Kidney glomerular epithelial cell (primary cell): ENCODE measurements around the gene TMEM175.
"Not testable (repeated sequence)": the region's sequence is repeated elsewhere in the genome, so short reads cannot be mapped to it uniquely, and the experiment has no call there.

Experiments used
- DNase-seq: peaks from one replicate; lab custom pipeline; 2025; lab: John Stamatoyannopoulos, UW

The TMEM175 gene

DNA sequence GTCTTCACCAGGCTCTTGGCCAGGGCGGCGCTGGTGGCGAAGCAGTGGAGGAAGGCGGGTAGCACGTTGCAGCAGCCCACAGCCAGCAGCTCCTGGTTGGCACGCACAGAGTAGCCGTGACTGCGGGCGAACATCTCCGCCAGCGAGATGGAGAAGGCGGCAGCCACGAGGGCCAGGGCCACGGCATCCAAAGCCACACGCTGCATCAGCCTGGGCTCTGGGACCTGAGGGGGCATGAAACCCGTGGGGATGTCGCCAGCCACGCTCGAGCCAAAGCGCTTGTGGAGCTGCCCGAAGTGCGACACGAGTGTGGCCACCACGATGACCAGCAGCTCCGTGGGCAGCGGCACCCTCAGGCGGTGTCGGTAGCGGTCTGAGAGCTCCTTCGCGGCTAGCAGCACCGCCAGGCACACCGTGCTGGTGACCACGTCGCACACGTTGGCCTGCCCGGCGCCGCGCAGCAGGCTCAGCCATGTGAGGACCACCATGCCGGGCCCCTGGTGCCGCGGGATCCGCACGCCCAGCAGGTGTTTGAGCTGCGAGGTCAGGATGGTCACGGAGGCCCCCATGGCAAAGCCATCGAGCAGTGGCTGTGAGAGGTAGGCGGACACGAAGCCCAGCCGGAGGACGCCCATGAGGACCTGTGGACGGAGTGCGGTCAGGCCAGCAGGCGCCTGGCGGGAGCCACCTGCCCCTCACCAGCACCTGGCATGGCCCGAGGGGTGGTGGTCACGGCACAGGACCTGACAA is 57.6 kb downstream of the TMEM175 start:
- no peak for DNase-seq

DNA sequence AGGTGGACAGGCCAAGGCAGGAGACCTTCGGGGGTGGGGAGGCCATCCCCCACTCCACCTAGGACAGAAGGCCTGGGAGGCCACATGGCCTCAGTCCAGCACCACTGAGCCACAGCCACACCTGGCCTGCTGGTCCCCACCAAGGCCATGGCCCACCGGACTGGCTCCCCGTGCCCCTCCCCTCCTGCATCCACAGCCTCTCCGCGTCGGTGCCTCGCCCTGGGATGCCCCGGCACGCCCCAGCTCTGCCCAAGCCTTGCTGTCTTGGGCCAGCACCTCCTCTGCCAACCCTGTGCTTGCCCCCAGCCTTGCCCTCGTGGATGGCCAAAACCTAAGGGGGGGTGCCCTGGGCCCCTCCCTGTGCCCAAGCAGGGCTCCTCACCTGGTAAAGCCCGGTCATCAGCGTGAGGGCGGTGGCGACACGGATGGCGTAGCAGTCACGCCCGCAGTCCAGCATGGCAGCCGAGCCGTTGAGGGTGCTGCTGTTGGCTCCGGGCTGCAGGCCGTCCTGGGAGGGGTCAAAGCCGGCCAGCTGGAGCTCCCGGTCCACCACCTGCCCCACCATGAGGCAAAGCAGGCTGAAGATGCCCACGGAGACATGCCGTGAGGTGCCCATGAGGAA is 58.6 kb downstream of the TMEM175 start:
- DNase-seq = no peak

DNA sequence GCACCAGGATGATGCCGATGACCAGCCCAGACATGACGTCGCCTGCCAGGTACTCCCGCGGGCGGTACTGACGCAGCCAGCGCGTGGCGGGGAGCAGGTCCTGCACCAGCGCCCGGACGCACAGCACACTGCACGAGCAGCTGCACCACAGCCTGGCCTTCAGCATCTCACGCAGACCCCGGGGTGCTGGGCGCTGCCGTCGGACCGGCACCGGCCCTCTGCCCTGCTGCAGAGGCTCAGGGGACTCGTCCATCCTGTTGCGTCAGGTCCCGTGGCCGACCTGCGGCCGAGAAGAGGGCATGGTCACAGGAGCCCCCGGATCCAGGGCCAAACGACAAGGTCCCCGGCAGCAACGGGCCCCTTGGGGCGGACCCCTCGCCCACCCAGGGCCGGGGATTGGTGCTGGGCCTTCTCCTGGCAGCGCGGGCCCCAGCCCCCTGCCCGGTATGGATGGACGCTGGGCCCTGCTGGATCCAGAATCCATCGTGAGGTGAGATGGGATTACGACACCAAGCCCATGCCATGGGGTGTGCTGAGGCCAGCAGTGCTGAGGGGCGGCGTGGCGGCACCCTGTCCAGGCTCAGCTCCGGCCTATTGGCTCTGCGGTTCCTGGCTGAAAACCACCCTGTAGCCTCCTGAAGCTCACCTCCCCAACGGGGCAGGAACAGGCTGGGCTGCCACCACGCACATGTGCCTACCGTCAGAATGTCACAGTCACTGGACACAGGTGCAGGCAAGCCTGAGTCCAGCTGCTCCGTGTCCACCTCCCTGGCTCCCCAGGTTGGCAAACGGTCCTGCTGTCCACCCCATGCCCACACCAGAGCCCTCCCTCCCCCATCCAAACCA is 59.4 kb downstream of the TMEM175 start:
- DNase-seq = no peak

DNA sequence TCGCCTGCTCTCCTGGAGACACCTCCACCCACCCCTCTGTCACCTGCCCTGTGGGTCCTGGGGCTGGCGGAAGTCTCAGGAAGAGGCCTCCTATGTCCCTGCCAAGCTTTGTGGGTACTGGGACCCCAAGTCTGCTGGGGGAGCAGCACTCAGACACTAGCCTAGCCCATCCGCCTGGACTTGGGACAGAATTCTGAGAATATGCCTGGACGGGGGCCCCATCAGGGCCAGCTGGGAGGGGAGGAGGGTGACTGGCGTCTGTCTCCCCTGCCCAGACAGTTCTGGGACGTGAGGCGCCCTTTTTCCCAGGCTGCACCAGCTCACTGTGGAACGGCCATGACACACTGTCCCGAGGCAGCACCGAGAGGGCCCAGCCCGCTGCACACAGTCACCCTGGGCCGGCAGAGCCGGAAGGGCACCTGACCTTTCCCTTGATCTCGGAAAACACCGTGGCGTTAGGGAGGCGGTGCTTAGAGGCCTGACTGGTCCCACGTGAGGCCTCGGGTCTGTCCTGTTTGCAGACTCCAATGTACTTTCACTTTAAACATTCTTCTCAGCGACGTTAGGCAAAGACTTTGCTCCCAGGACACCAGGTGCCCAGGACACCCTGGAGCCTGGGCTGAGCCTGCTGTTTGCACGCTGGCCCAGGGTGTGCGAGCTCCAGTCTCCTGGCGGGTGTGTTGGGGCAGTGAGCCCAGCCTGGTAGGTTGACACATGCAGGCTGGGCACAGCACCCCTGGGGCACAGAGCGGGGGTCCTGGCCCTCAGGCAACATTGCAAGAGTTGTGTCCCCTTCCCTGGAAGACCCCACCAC is 60.2 kb downstream of the TMEM175 start:
- peak; percentile 53 for DNase-seq

DNA sequence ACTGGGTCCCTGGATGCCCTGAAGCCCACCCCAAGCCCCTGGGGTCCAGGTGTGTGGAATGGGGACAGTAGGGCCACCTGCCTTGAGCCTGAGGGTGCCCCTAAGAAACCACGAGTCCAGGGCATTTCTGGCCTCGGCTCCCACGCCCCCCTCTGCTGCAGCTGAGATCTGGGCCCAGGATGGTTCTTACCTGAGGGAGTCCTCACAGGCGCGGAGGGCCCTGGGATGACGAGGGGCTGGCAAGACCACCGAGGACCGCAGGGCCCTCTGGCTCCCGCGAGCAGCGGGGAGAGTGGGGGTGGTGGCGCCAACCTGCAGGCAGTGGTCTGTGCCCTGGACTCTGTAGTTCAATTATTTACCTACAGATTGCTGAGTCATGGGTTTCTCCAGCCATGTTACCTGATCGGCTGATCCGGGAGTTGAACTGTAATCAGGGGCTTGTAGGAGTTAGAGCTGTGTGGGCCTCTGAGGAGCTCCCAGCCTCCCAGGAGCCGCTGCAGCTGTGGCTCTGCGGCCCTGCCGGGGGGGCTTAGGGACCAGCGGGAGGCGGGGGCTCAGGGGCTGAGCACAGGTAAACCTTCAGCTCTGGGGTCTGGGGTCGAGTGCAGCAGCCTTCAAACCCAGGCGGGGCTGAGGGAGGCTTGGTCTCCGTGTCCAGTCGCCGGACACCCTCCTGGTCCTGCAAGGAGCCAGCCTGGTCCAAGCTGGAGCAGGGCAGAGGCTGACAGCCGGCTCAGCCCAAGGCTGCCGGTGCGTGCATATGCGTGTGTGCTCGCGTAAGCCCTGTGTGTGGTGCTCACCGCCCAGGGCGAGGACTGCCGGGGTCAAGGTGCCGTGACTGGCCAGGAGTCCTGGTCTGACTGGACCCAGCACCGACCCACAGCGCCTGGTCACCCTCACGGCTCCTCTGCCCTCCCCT is 61.1 kb downstream of the TMEM175 start, which contains the start of gene SLC26A1:
Gene SLC26A1, minus strand, starts transcription at position 294 of the 919 bp plus-strand sequence. CDS start 1,701 bp downstream, outside the sequence.
- no peak for DNase-seq

DNA sequence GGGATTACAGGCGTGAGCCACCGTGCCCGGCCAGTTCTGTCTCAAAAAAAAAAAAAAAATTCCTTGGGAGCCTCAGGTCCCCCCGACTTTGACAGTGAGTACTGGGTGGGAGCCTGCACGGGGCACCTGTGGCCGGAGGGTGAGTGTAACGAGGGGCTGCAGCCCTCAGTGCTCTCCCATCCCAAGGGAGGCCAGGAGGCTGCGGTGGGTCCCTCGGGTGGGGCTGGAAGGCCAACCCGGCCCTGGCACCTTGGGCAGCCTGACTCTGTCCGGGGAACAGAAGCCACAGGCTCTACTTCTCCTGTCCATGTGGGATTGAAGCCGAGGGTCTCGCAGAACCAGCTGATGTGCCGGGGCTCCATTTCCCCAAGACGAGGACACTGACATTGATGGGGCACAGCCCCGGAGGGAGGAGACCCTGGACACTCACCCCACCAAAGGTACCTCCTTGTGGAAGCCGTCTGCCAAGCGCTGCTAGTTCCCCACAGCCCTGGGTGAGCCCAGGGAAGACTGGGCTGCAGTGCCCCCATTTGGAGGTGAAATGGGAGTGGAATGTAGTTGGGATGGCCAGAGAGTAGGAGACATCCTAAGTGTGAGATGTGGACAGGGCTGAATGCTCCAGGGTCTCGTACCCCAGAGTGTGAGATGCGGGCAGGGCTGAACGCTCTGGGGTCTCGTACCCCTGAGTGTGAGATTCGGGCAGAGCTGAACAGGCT is 63.2 kb downstream of the TMEM175 start:
- no peak for DNase-seq

DNA sequence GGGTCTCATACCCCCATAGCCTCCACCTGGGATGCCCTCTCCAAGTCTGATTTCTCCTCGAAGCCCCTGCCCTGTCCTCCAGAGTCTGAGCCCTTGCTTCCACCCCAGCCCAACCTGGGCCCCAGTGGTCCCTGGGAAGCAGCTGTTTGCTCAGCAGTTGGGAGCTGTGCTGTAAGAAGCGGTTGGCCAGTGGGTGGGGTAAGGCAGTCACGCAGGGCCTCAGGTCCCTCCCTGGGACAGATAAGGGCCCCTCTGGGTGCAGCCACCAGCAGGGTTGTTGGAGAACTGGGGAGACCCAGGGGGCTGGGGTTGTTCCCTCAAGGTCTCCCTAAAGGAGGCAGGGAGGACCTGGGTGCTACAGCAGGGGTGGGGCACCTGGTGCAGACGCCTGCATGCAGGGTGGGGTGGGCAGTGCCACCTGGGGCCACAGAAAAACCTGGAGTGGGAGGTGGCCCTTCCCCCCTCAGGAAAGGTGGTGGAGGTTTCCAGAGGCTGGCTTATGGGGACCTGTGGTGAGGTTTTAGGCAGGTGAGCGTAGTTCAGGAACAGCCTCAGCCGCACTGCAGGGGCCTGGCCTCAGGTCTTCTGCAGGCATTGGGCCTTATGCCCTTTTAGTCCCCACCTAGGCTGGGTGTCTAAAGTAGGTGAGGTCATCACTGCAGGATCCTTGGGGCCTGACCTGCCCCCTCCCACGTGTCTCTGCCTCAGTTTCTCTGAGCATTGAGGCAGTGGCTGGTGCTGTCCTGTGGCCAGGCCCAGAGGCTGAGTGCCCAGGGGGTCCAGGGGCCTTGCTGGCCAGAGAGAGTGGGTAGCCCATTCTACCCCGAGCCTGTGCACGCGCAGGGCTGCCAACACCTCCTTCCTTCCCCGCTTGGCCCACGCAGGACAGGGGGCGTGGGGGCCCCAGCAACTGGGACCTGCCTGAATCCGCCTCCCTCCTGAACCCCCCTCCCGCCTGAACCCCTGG is 64.1 kb downstream of the TMEM175 start:
- no peak for DNase-seq

DNA sequence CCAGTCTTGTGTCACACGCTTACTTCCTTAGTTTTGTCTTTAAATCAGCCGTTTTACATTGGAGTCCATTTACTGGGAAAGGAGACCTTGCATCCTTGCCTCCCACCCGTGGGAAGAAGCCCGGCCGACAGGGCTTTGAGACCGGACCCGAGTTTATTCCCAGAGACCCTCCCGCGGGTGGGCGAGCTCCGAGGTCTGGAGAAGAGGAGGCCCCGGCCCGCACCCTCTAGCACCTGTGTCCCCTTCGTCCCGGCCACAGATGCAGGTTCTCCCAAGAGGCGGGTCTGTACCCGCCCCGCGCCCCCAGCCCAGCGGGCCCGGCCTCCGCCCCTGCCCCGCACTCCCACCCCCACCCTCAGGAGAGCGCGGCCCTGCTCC is 64.7 kb downstream of the TMEM175 start:
- DNase-seq = no peak

DNA sequence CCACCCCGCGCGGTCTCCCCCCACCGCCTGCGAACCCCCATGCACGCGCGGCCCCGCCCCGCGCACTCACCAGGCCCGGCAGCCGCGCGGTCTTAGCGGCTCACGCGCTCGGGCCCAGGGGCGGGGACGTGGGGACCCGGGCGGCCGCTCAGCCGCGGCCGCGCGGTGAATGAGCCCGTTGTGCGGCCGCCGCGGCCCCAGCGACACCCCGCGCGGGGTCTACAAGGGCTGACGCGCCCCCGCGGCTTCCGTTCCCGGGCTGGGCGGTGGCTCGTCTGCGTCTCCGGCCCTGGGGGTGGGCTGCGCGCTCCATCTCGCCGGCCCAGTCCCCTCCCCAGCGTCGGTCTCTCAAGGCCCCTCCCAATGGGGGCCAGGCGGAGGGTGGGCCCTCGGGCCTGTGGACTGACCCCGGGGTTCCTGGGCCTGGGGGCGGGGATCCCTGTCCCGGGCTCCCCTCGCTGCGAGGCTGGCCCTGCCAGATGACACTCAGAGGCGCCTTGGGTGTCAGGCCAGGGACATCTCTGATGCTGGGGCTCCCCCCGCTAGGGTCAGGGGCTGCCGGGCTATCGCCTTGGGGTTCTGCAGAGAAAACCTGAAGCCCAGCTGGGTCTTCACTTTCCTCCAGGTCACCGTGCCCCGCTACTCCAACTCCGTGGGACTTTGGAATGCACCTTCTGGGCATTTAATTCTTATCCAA is 65.3 kb downstream of the TMEM175 start:
- no peak for DNase-seq

DNA sequence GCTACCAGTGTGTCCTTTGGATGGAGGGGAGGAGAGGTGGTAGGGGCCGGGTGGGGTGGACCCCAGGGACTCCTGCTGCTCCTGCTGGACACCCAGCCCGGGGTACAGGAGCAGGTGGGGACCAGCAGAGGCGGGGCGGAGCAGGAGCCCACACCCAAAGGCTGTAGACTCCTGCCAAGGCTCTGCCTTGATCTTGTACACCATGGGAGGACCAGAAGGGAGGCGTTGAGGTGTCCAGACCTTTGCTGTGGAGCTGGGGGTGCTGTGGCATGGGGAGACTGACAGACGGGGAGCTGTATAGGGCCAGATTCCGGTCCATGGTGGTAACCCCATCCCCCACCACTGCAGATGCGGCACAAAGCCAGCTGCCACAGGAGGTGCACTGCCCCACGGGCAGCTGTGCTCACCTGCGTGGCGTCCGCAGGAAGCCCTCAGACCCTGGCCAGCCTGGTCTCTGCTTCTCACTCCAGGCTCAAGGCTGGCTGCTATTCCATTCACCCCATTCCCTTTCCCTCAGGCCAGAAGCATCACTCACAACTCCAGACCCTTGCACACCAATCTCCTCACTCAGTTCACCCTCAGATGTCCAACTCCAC is 65.9 kb downstream of the TMEM175 start:
- DNase-seq = no peak

DNA sequence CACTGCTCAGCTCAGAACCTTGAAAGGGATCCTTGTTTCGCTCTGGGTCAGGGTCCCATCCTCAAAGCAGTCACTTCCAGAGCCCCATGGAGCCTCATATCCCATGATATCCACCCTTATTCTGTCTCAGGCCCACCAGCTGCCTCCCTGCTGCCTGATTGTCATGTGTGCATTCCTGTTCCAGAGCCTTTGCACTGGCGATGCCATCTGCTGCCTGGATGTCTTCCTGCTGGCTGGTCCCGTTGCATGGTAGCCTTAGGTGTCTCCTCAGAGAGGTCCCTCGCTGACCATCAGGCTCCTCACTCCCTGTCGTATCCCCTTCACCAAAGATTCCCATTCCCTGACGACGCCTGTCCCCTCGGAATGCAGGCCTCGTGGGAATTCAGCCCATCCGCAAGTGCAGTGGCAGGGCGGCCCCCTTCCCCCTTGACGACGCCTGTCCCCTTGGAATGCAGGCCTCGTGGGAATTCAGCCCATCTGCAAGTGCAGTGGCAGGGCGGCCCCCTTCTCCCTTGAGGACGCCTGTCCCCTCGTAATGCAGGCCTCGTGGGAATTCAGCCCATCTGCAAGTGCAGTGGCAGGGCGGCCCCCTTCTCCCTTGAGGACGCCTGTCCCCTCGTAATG is 67.1 kb downstream of the TMEM175 start:
- DNase-seq = not testable (repeated sequence)

DNA sequence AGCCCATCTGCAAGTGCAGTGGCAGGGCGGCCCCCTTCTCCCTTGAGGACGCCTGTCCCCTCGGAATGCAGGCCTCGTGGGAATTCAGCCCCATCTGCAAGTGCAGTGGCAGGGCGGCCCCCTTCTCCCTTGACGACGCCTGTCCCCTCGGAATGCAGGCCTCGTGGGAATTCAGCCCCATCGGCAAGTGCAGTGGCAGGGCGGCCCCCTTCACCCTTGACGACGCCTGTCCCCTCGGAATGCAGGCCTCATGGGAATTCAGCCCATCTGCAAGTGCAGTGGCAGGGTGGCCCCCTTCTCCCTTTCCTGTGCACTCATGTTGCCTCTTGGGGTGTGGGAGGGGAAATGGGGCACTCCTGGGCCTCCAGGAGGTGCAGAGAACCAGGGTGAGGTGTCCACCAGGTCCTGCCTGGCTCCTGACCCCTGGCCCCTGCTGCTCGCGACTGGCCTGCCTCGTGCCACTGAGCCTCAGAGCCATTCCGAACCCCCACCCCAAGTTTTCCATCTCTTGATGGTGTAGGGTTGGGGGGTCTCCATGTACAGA is 67.7 kb downstream of the TMEM175 start:
- no peak for DNase-seq

DNA sequence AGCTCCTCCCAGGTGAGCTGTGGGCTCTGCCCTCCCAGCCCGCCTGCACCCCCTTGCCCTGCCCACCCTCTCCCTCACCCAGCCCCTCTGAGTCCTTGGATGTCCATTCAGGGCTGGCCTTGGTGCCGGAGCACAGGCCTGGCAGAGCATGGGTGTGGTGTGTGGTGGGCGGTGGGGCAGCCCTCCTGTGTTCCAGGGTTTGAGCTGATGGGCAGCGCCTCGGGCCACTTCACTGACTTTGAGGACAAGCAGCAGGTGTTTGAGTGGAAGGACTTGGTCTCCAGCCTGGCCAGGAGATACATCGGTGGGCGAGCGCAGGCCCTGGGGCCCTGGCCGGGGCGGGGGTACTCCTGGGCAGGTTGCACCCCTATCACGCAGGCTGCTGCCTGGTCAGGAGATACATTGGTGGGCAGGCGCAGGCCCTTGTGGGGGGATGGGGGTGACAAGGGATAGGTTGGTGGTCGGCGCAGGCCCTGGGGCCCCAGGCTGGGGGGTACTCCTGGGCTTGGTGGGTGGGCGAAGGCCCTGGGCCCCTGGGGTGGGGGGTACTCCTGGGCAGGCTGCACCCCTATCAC is 68.5 kb downstream of the TMEM175 start:
- no peak for DNase-seq

DNA sequence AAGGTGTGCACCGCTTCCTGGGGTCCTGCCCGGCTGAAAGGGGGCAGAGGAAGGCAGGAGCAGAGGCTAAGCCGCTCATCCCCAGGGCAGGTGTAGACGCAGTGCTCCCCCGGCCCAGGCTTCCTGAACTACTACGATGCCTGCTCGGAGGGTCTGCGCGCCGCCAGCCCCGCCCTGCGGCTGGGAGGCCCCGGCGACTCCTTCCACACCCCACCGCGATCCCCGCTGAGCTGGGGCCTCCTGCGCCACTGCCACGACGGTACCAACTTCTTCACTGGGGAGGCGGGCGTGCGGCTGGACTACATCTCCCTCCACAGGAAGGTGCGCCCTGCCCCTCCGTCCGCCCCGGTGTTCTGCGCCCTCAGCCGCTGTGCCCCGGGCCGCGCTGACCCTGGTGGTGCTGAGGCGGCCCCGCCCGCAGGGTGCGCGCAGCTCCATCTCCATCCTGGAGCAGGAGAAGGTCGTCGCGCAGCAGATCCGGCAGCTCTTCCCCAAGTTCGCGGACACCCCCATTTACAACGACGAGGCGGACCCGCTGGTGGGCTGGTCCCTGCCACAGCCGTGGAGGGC is 69.4 kb downstream of the TMEM175 start:
- DNase-seq = no peak

DNA sequence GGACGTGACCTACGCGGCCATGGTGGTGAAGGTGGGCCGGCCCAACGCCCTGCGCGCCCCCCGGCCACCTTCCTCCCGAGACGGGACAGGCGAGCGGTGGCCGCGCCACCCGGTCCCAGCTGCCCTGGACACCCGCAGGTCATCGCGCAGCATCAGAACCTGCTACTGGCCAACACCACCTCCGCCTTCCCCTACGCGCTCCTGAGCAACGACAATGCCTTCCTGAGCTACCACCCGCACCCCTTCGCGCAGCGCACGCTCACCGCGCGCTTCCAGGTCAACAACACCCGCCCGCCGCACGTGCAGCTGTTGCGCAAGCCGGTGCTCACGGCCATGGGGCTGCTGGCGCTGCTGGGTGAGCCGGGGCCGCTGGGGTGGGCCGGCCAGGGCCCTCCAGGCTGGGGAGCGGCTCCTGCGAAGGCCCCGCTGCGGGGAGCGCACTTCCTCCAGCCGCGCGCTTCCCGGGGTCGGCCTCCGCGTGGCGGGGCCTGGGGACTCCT is 69.9 kb downstream of the TMEM175 start:
- DNase-seq = no peak

DNA sequence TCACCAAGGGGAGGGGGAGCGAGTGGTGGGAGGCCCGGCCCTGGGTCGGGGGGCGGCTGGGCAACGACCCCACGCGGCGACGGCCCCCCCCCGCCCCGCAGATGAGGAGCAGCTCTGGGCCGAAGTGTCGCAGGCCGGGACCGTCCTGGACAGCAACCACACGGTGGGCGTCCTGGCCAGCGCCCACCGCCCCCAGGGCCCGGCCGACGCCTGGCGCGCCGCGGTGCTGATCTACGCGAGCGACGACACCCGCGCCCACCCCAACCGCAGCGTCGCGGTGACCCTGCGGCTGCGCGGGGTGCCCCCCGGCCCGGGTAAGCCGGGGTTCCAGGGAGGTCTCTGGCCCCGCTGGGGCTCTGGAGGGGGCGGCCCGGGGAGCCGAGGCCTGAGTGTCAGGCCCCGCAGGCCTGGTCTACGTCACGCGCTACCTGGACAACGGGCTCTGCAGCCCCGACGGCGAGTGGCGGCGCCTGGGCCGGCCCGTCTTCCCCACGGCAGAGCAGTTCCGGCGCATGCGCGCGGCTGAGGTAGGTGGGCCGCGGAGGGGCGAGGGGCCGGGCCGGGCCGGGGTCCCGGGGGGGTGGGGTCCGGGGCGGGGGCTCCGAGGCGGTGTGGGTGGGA is 70.5 kb downstream of the TMEM175 start:
- no peak for DNase-seq
